H9 (cell line): ENCODE results near the gene TARM1. TPM values are rescaled to one million over a fixed set of nuclear protein-coding genes. Genes with fewer than 3 reads are reported as not detected.

Experiments used
- DNase-seq: peaks from one replicate; pipeline ENCODE4 v3.0.0-alpha.2; 2017
- H2AFZ ChIP-seq: one replicate; pipeline ENCODE4 v1.6.1; 2013; ENCODE audit warnings: mild to moderate bottlenecking, low read length, control low read depth, moderate library complexity
- H2AK5ac ChIP-seq: 2 replicates; pipeline ENCODE4 v1.6.1; 2013; ENCODE audit warnings: low read length, control low read depth, mixed read lengths; ENCODE audit not compliant: insufficient read length
- H2BK120ac ChIP-seq: one replicate; pipeline ENCODE4 v1.6.1; 2013; ENCODE audit warnings: low read depth, mild to moderate bottlenecking, low read length, control low read depth, inconsistent platforms; ENCODE audit not compliant: poor library complexity, severe bottlenecking
- H2BK12ac ChIP-seq: 2 replicates; pipeline ENCODE4 v1.6.1; 2013; ENCODE audit warnings: low read length, control low read depth, mixed read lengths, low read depth; ENCODE audit not compliant: insufficient read length
- H2BK15ac ChIP-seq: 2 replicates; pipeline ENCODE4 v1.6.1; 2013; ENCODE audit warnings: low read depth, low read length, control low read depth
- H2BK20ac ChIP-seq: one replicate; pipeline ENCODE4 v1.6.1; 2013; ENCODE audit warnings: low read depth, mild to moderate bottlenecking, low read length, control low read depth, inconsistent platforms; ENCODE audit not compliant: poor library complexity, severe bottlenecking
- H2BK5ac ChIP-seq: 2 replicates; pipeline ENCODE4 v1.6.1; 2013; ENCODE audit warnings: low read length, control low read depth, mixed read lengths; ENCODE audit not compliant: insufficient read length
- H3K14ac ChIP-seq: 2 replicates; pipeline ENCODE4 v1.6.1; 2013; ENCODE audit warnings: low read length, control low read depth; ENCODE audit not compliant: insufficient read depth
- H3K18ac ChIP-seq: 2 replicates; pipeline ENCODE4 v1.6.1; 2013; ENCODE audit warnings: low read depth, mild to moderate bottlenecking, mixed read lengths, low read length, control low read depth; ENCODE audit not compliant: insufficient read length
- H3K23ac ChIP-seq: 2 replicates; pipeline ENCODE4 v1.6.1; 2013; ENCODE audit warnings: low read length, control low read depth, mixed read lengths, low read depth; ENCODE audit not compliant: insufficient read length
- H3K23me2 ChIP-seq: 2 replicates; pipeline ENCODE4 v1.6.1; 2013; ENCODE audit warnings: low read depth, mild to moderate bottlenecking, mixed read lengths, low read length, control low read depth; ENCODE audit not compliant: insufficient read length, poor library complexity, severe bottlenecking
- H3K27ac ChIP-seq: 2 replicates; pipeline ENCODE4 v1.5.1; 2013; ENCODE audit warnings: low read length, control low read depth, mixed read lengths, low read depth; ENCODE audit not compliant: insufficient read length
- H3K27me3 ChIP-seq: 2 replicates; pipeline ENCODE4 v1.6.1; 2013; ENCODE audit warnings: low read length, control low read depth, inconsistent platforms; ENCODE audit not compliant: insufficient read depth
- H3K4ac ChIP-seq: 2 replicates; pipeline ENCODE4 v1.6.1; 2013; ENCODE audit warnings: low read depth, mild to moderate bottlenecking, control low read depth, inconsistent platforms, low read length, moderate library complexity
- H3K4me1 ChIP-seq: 2 replicates; pipeline ENCODE4 v1.6.1; 2013; ENCODE audit warnings: low read length, control low read depth, inconsistent platforms; ENCODE audit not compliant: insufficient read depth
- H3K4me2 ChIP-seq: 2 replicates; pipeline ENCODE4 v1.6.1; 2013; ENCODE audit warnings: low read length, control low read depth, mixed read lengths; ENCODE audit not compliant: insufficient read length, insufficient read depth
- H3K56ac ChIP-seq: 2 replicates; pipeline ENCODE4 v1.6.1; 2013; ENCODE audit warnings: low read depth, mild to moderate bottlenecking, mixed read lengths, low read length, control low read depth; ENCODE audit not compliant: insufficient read length
- H3K79me1 ChIP-seq: 2 replicates; pipeline ENCODE4 v1.6.1; 2013; ENCODE audit warnings: low read depth, mild to moderate bottlenecking, moderate library complexity, low read length, control low read depth, inconsistent platforms; ENCODE audit not compliant: insufficient read depth, poor library complexity, severe bottlenecking
- H3K79me2 ChIP-seq: 2 replicates; pipeline ENCODE4 v1.6.1; 2013; ENCODE audit warnings: low read length, control low read depth, inconsistent platforms; ENCODE audit not compliant: insufficient read depth
- H3K9ac ChIP-seq: 2 replicates; pipeline ENCODE4 v1.6.1; 2013; ENCODE audit warnings: low read length, control low read depth, mixed read lengths; ENCODE audit not compliant: insufficient read length; ENCODE audit errors: extremely low read depth
- H3K9me3 ChIP-seq: one replicate; pipeline ENCODE4 v1.6.1; 2013; ENCODE audit warnings: low read depth, low read length, inconsistent platforms; ENCODE audit not compliant: control insufficient read depth
- H3T11ph ChIP-seq: one replicate; pipeline ENCODE4 v1.6.1; 2013; ENCODE audit warnings: mild to moderate bottlenecking, low read length, control low read depth, inconsistent platforms
- H4K20me1 ChIP-seq: one replicate; pipeline ENCODE4 v1.6.1; 2013; ENCODE audit not compliant: control insufficient read depth, insufficient read length, insufficient read depth
- H4K5ac ChIP-seq: 2 replicates; pipeline ENCODE4 v1.6.1; 2013; ENCODE audit warnings: low read depth, mild to moderate bottlenecking, mixed read lengths, low read length, control low read depth; ENCODE audit not compliant: insufficient read length
- H4K8ac ChIP-seq: replicated peaks from 2 replicates; pipeline ENCODE4 v1.6.1; 2013; ENCODE audit warnings: low read length, control low read depth, mixed read lengths, low read depth; ENCODE audit not compliant: insufficient read length
- H4K91ac ChIP-seq: 2 replicates; pipeline ENCODE4 v1.6.1; 2013; ENCODE audit warnings: low read depth, mild to moderate bottlenecking, moderate library complexity, mixed read lengths, low read length, control low read depth; ENCODE audit not compliant: insufficient read length
- H3K27ac Mint-ChIP-seq, 3 experiments: 2 replicates in 2 of 3; 3 replicates in 1 of 3; pipeline ENCODE4 v1.8.0; 2020 to 2021; ENCODE audit warnings: mixed read lengths in 3 of 3, mild to moderate bottlenecking in 1 of 3, moderate library complexity in 1 of 3
- H3K27me3 Mint-ChIP-seq: 2 replicates; pipeline ENCODE4 v1.8.0; 2021; ENCODE audit warnings: low read depth, mild to moderate bottlenecking, moderate library complexity, mixed read lengths
- H3K36me3 Mint-ChIP-seq, 3 experiments: 2 replicates in 2 of 3; 3 replicates in 1 of 3; pipeline ENCODE4 v1.8.0; 2020 to 2021; ENCODE audit warnings: low read depth in 3 of 3, mixed read lengths in 3 of 3; ENCODE audit not compliant: insufficient read depth in 1 of 3
- H3K4me1 Mint-ChIP-seq, 2 experiments: 2 replicates each; pipeline ENCODE4 v1.8.0; 2020; ENCODE audit warnings: mixed read lengths in 2 of 2
- H3K4me3 Mint-ChIP-seq, 2 experiments: 2 replicates in 1 of 2; 3 replicates in 1 of 2; pipeline ENCODE4 v1.8.0; 2020 to 2021; ENCODE audit warnings: mild to moderate bottlenecking in 2 of 2, mixed read lengths in 2 of 2, moderate library complexity in 1 of 2
- H3K9me3 Mint-ChIP-seq, 2 experiments: 2 replicates in 1 of 2; 3 replicates in 1 of 2; pipeline ENCODE4 v1.8.0; 2020; ENCODE audit warnings: mild to moderate bottlenecking in 2 of 2, mixed read lengths in 2 of 2, moderate library complexity in 1 of 2
- CTCF ChIP-seq: fragments of 200-600 bp; sonication (generic); conservative IDR thresholded peaks from 3 replicates; pipeline ENCODE4 v1.8.0; 2021; ENCODE audit warnings: antibody characterized with exemption, mild to moderate bottlenecking
- WGBS: extraction: QIAGEN DNeasy Blood & Tissue Kit; methylation state at CpG from one replicate; pipeline ENCODE4 v1.1.7; 2013; ENCODE audit warnings: missing lambda C conversion rate, low lambda C conversion rate, mixed read lengths; ENCODE audit not compliant: insufficient read length; ENCODE audit errors: extremely low coverage; 5-methylcytosine and 5-hydroxymethylcytosine counted together
- total RNA-seq: library from RNA; stranded (reverse); gene quantifications from 2 replicates; pipeline ENCODE4 v1.2.1, GENCODE V29; 2021

Gene TARM1
- total RNA-seq, 1 experiment from 2014 or later, result not detected

DNA sequence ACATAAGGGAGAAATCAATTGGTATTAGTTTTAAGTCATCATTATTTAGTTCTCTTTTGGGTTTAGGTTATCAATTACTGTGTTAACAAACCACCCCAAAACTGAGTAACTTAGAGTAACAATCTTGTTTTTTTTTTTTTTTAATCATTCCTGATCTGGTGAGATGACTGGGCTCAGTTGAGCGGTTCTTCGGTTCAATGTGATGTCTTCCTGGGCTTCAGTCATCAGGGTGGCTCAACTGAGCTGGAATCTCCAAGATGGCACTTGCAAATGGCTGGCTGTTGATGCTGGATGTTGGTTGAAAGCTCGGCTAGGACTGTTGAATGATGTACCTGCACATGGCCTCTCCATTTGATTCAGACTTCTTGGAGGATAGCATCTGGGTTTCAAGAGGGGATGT is 3.2 kb upstream of the TARM1 start:
- Histone ChIP-seq H3K9ac (no peak overlapping the region), H2BK5ac (no peak overlapping the region), H3K4me2 (no peak overlapping the region), H3K23ac (no peak overlapping the region), H3K4ac (no peak overlapping the region), H2BK20ac (no peak overlapping the region), H3T11ph (no peak overlapping the region), H3K23me2 (no peaks in the 10 kb centered on the region), H3K18ac (no peak overlapping the region), H2BK120ac (no peak overlapping the region), H4K5ac (no peak overlapping the region), H3K56ac (no peak overlapping the region), H3K14ac (no peak overlapping the region), H2AK5ac (no peak overlapping the region), H4K20me1 (no peaks in the 10 kb centered on the region), H3K4me1 (no peaks in the 10 kb centered on the region), H3K9me3 (peaks cover 6% of the 10 kb centered on the region), H2BK15ac (no peak overlapping the region), H4K91ac (no peak overlapping the region), H3K27ac (no peak overlapping the region), H3K79me1 (no peaks in the 10 kb centered on the region), H3K79me2 (no peaks in the 10 kb centered on the region), H2BK12ac (no peak overlapping the region), H4K8ac (no peak overlapping the region), H2AFZ (no peak overlapping the region), H3K27me3 (no peaks in the 10 kb centered on the region)
- no peak overlapping the region for H3K27ac Mint-ChIP-seq
- H3K4me3 Mint-ChIP-seq, result no peak overlapping the region
- peaks cover 3% of the 10 kb centered on the region; the same call in 1 of the 2 replicates for H3K27me3 Mint-ChIP-seq
- H3K4me1 Mint-ChIP-seq, result peaks cover 4% of the 10 kb centered on the region in 2 experiments; a peak in 3 of 4 replicates
- H3K9me3 Mint-ChIP-seq, result peaks cover 22 to 37% of the 10 kb centered on the region in 2 experiments
- no peak for DNase-seq
- TF ChIP-seq CTCF, result no peak
- WGBS, result no CpG with 5 or more reads among the region's 3 CpGs
- H3K36me3 Mint-ChIP-seq, result peaks cover 6 to 9% (median 6%) of the 10 kb centered on the region in 3 experiments
